Gastrocnemius medialis (tissue), 4 donors: ENCODE measurements around the gene AGBL1. TPM values are rescaled to one million over a fixed set of nuclear protein-coding genes. Genes with fewer than 3 reads are reported as not detected.

Experiments used
- ATAC-seq, 2 donors: fragments of 150-250 bp; one replicate each; pipeline ENCODE4 v1.9.1; 2016
- DNase-seq, 2 donors: peaks; one replicate each; pipeline ENCODE4 v3.0.0-alpha.2; 2019
- H3K27ac ChIP-seq, 4 donors: fragments of 200-600 bp; sonication (generic); 1 replicate in 1 of 4; 2 replicates in 3 of 4; pipeline ENCODE4 v1.5.1; 2016 to 2018; ENCODE audit warnings: mild to moderate bottlenecking in 2 of 4, moderate library complexity in 1 of 4
- H3K27me3 ChIP-seq, 3 donors: fragments of 200-600 bp; sonication (generic) in 2 of 3; 1 replicate in 1 of 3; 2 replicates in 2 of 3; pipeline versions ENCODE4 v1.5.1 to v1.6.0; 2016 to 2019; ENCODE audit warnings: mild to moderate bottlenecking in 1 of 3, moderate library complexity in 1 of 3
- H3K36me3 ChIP-seq, 2 donors: fragments of 200-600 bp; sonication (generic) in 1 of 2; one replicate each; pipeline ENCODE4 v1.5.1; 2017 to 2018
- H3K4me1 ChIP-seq, 2 donors: fragments of 200-600 bp; sonication (generic) in 1 of 2; one replicate each; pipeline ENCODE4 v1.5.1; 2016 to 2017; ENCODE audit warnings: mild to moderate bottlenecking in 2 of 2
- H3K4me3 ChIP-seq, 4 donors: fragments of 200-600 bp; sonication (generic) in 3 of 4; 1 replicate in 1 of 4; 2 replicates in 3 of 4; pipeline ENCODE4 v1.5.1; 2016 to 2019; ENCODE audit warnings: mild to moderate bottlenecking in 2 of 4
- H3K9me3 ChIP-seq, 3 donors: fragments of 200-600 bp; sonication (generic) in 2 of 3; 1 replicate in 1 of 3; 2 replicates in 2 of 3; pipeline ENCODE4 v1.5.1; 2016 to 2019
- CTCF ChIP-seq, 5 experiments: fragments of 450-650 bp in 3 of 5; fragments of 200-600 bp in 2 of 5; sonication (generic) in 2 of 5; IDR thresholded peaks in 4 of 5; conservative IDR thresholded peaks in 1 of 5; 1 replicate in 4 of 5; 2 replicates in 1 of 5; pipeline ENCODE4 v1.5.1; 2016 to 2019; ENCODE audit warnings: antibody characterized with exemption in 5 of 5, mild to moderate bottlenecking in 3 of 5, moderate library complexity in 3 of 5
- POLR2A ChIP-seq, 2 donors: fragments of 450-650 bp; IDR thresholded peaks; one replicate each; pipeline ENCODE4 v1.6.1; 2017; ENCODE audit warnings: antibody characterized with exemption in 2 of 2, mild to moderate bottlenecking in 2 of 2, moderate library complexity in 2 of 2
- in situ Hi-C, 4 donors: fragments of 200-750 bp; cut with MboI; loops; one replicate each; pipeline versions ENCODE4 v1.15.0 to v1.8.0; 2017; ENCODE audit warnings: low sequenced_read_pairs in 4 of 4
- intact Hi-C: fragments of 100-400 bp; cut with DNase I; formaldehyde crosslinking; loops from one replicate; pipeline ENCODE4 v1.15.1; 2023; ENCODE audit warnings: low total_unique reads
- total RNA-seq, 4 donors: library from RNA; depleted of rRNA; stranded (reverse); fragments of >200 nt; gene quantifications; one replicate each; pipeline versions ENCODE4 v1.1.0 to v1.2.3, GENCODE V29; 2016

AGBL1 gene
- total RNA-seq, 4 donors from 2014 or later, result 3.8 to 29.7 (median 15.9) TPM

- Histone ChIP-seq H3K27ac (no peak overlapping the region), H3K27me3 (no peaks in the 10 kb centered on the region), H3K4me3 (no peak overlapping the region), H3K4me1 (no peaks in the 10 kb centered on the region), H3K9me3 (no peaks in the 10 kb centered on the region), H3K36me3 (no peaks in the 10 kb centered on the region)
- TF ChIP-seq POLR2A (IDR thresholded peaks at IDR 0.05) (no peak), CTCF (IDR thresholded peaks at IDR 0.05 in 4 of 5, conservative IDR thresholded peaks at IDR 0.05 in 1 of 5) (no peak)
- no peak for DNase-seq
- in situ Hi-C loops (no loop called here), intact Hi-C loops (no loop called here)
- no peak for ATAC-seq
Measured at GRCh38 chr15:86347245-86347644, 267.6 kb downstream of the AGBL1 start.

GRCh38 chr15:86349565-86349964 is 269.9 kb downstream of the AGBL1 start:
- H3K27ac ChIP-seq, result no peak overlapping the region
- in situ Hi-C loops, result no loop called here
- no peaks in the 10 kb centered on the region for H3K9me3 ChIP-seq
- TF ChIP-seq CTCF (IDR thresholded peaks at IDR 0.05 in 4 of 5, conservative IDR thresholded peaks at IDR 0.05 in 1 of 5) (no peak), POLR2A (IDR thresholded peaks at IDR 0.05) (no peak)
- H3K36me3 ChIP-seq, result no peaks in the 10 kb centered on the region
- no peak for DNase-seq
- ATAC-seq, result no peak
- H3K4me1 ChIP-seq, result no peaks in the 10 kb centered on the region
- no peaks in the 10 kb centered on the region for H3K27me3 ChIP-seq
- no peak overlapping the region for H3K4me3 ChIP-seq
- intact Hi-C loops, result no loop called here

GRCh38 chr15:86353213-86353612 is 273.5 kb downstream of the AGBL1 start:
- Histone ChIP-seq H3K9me3 (no peaks in the 10 kb centered on the region), H3K4me1 (no peaks in the 10 kb centered on the region), H3K27ac (no peak overlapping the region), H3K27me3 (no peaks in the 10 kb centered on the region), H3K36me3 (no peaks in the 10 kb centered on the region), H3K4me3 (no peak overlapping the region)
- no peak for TF ChIP-seq POLR2A (IDR thresholded peaks at IDR 0.05)
- TF ChIP-seq CTCF (IDR thresholded peaks at IDR 0.05 in 4 of 5, conservative IDR thresholded peaks at IDR 0.05 in 1 of 5), result no peak
- in situ Hi-C loops (no loop called here), intact Hi-C loops (no loop called here)
- DNase-seq (no peak), ATAC-seq (no peak)

GRCh38 chr15:86355361-86355760 is 275.7 kb downstream of the AGBL1 start:
- DNase-seq (no peak), ATAC-seq (no peak)
- intact Hi-C loops (no loop called here), in situ Hi-C loops (no loop called here)
- no peak overlapping the region for H3K4me3 ChIP-seq
- no peaks in the 10 kb centered on the region for H3K27me3 ChIP-seq
- H3K4me1 ChIP-seq, result no peaks in the 10 kb centered on the region
- TF ChIP-seq CTCF (IDR thresholded peaks at IDR 0.05 in 4 of 5, conservative IDR thresholded peaks at IDR 0.05 in 1 of 5), result no peak
- no peak overlapping the region for H3K27ac ChIP-seq
- H3K9me3 ChIP-seq, result no peaks in the 10 kb centered on the region
- no peaks in the 10 kb centered on the region for H3K36me3 ChIP-seq

- H3K4me1 ChIP-seq, result no peaks in the 10 kb centered on the region
- no peaks in the 10 kb centered on the region for H3K27me3 ChIP-seq
- in situ Hi-C loops, result no loop called here
- DNase-seq, result no peak
- TF ChIP-seq CTCF (IDR thresholded peaks at IDR 0.05 in 4 of 5, conservative IDR thresholded peaks at IDR 0.05 in 1 of 5), result no peak
- no peak for TF ChIP-seq POLR2A (IDR thresholded peaks at IDR 0.05)
- no peak overlapping the region for H3K4me3 ChIP-seq
- no peak overlapping the region for H3K27ac ChIP-seq
- no peak for ATAC-seq
- intact Hi-C loops, result no loop called here
- no peaks in the 10 kb centered on the region for H3K36me3 ChIP-seq
- no peaks in the 10 kb centered on the region for H3K9me3 ChIP-seq
Measured at GRCh38 chr15:86355801-86356200, 276.1 kb downstream of the AGBL1 start.
